Measurements from ENCODE around the gene RAD51B. TPM values are rescaled to one million over a fixed set of nuclear protein-coding genes. Genes with fewer than 3 reads are reported as not detected.
A peak's percentile ranks its signal among the peaks of the same experiment; 100 is the strongest.

Gene RAD51B
- total and polyA plus RNA-seq, 7 donors: 2.4 to 24.4 (median 7.1) TPM

DNA sequence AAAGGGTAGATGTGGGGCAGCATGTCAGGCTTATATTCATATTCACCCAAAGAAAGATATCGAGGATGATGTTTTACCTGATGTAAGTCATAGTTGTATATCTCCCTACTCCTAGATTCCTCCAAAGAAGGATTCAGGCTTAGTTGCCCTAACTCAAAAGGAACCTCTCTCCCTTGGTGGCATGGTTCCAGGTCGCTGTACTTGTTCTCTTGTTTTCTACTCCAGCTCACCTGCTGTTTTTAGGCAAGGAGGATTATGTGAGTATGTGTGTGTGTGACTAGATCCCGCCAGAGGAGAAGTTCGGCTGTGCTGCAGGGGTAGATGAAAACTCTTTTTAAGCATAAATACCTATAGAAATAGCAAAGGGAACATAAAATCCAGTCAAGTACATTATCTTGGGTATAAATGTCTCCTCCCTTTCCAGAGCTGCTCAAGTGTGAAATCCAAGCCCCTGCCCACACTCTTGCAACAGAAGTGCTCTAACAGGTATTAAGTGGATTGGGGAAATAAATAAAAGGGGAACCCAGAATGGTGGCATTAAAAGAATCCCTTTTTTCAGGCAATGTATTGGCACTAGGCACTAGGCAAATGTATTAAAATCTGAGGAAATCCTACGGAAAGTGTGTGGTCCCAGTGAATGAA lies 597.6 kb downstream of the RAD51B start:
- Histone ChIP-seq H3K36me3 (no peaks in the 10 kb centered on the region), H3K27ac (peak overlapping the region in 1 of 4 donors; percentile 3), H3K4me1 (peaks cover 0 to 14% (median 6%) of the 10 kb centered on the region in 4 donors), H3K4me3 (no peak overlapping the region), H3K27me3 (no peaks in the 10 kb centered on the region), H3K9me3 (no peaks in the 10 kb centered on the region)
- DNase-seq: no peak
- WGBS, 2 donors: 95 to 97% methylated on average over 5 of the region's 5 CpGs
- TF ChIP-seq POLR2A (IDR thresholded peaks at IDR 0.05) (no peak), POLR2AphosphoS5 (IDR thresholded peaks at IDR 0.05) (no peak), CTCF (IDR thresholded peaks at IDR 0.05) (no peak), EP300 (IDR thresholded peaks at IDR 0.05) (no peak)
- intact Hi-C loops (cut with DNase I): no loop called here

- H3K4me1 ChIP-seq: peaks cover 0 to 14% (median 6%) of the 10 kb centered on the region in 4 donors
- no peak for TF ChIP-seq CTCF (IDR thresholded peaks at IDR 0.05)
- TF ChIP-seq POLR2AphosphoS5 (IDR thresholded peaks at IDR 0.05): no peak
- no peak for TF ChIP-seq EP300 (IDR thresholded peaks at IDR 0.05)
- TF ChIP-seq POLR2A (IDR thresholded peaks at IDR 0.05): no peak
- 89 to 97% methylated on average over 3 of the region's 3 CpGs for WGBS, 2 donors
- no peak overlapping the region for H3K4me3 ChIP-seq
- H3K36me3 ChIP-seq: no peaks in the 10 kb centered on the region
- no peak overlapping the region for H3K27ac ChIP-seq
- H3K9me3 ChIP-seq: no peaks in the 10 kb centered on the region
- DNase-seq: no peak
- intact Hi-C loops (cut with DNase I): no loop called here
- no peaks in the 10 kb centered on the region for H3K27me3 ChIP-seq
These were observed 598.9 kb downstream of the RAD51B start for GRCh38 chr14:68418174-68419118.

GRCh38 chr14:68420350-68420749 lies 600.8 kb downstream of the RAD51B start:
- DNase-seq: no peak
- 73 to 80% methylated on average over 5 of the region's 5 CpGs for WGBS, 2 donors
- Histone ChIP-seq H3K27me3 (no peaks in the 10 kb centered on the region), H3K9me3 (no peaks in the 10 kb centered on the region), H3K4me1 (peaks cover 0 to 9% (median 3%) of the 10 kb centered on the region in 4 donors), H3K27ac (no peak overlapping the region), H3K4me3 (no peak overlapping the region), H3K36me3 (no peaks in the 10 kb centered on the region)
- TF ChIP-seq POLR2A (IDR thresholded peaks at IDR 0.05): no peak
- TF ChIP-seq POLR2AphosphoS5 (IDR thresholded peaks at IDR 0.05): no peak
- no peak for TF ChIP-seq EP300 (IDR thresholded peaks at IDR 0.05)
- no peak for TF ChIP-seq CTCF (IDR thresholded peaks at IDR 0.05)
- intact Hi-C loops (cut with DNase I): no loop called here

DNA sequence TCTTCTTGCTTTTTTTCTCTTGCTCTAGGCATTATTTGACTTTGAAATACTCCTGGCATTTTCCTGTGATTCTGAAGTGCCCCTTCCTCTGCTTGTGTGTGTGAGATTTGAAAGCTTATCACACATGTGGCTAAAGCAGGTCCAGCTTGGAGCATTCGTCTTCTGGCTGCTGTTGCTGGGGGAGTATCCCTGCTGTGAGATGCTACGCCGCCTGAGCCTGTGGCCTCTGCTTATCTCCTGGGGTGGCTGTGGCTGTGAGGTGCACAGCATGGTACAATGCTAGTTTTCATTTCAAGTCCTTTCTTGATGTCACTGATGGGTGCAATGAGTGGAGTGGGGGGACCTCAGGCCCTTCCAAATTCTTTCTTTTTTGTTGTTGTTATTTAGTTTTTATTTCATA lies 601.5 kb downstream of the RAD51B start:
- no peaks in the 10 kb centered on the region for H3K27me3 ChIP-seq
- H3K9me3 ChIP-seq: no peaks in the 10 kb centered on the region
- no peak overlapping the region for H3K27ac ChIP-seq
- H3K4me3 ChIP-seq: no peak overlapping the region
- H3K36me3 ChIP-seq: no peaks in the 10 kb centered on the region
- intact Hi-C loops (cut with DNase I): no loop called here
- H3K4me1 ChIP-seq: peaks cover 0 to 8% (median 0%) of the 10 kb centered on the region in 4 donors
- no peak for TF ChIP-seq CTCF (IDR thresholded peaks at IDR 0.05)
- TF ChIP-seq POLR2AphosphoS5 (IDR thresholded peaks at IDR 0.05): no peak
- TF ChIP-seq POLR2A (IDR thresholded peaks at IDR 0.05): no peak
- no peak for TF ChIP-seq EP300 (IDR thresholded peaks at IDR 0.05)
- 82 to 97% methylated on average over 3 of the region's 3 CpGs for WGBS, 2 donors
- DNase-seq: no peak
